HepG2 (cell line): Measurements from ENCODE around the gene RANBP17. TPM values are rescaled to one million over a fixed set of nuclear protein-coding genes. Genes with fewer than 3 reads are reported as not detected.

Source experiments
- CREB1 ChIP-seq, 2 experiments: fragments of 450-650 bp in 1 of 2; IDR thresholded peaks; 2 replicates each; pipeline ENCODE4 v1.6.1; 2016 to 2017; ENCODE audit warnings: control low read depth in 1 of 2, mild to moderate bottlenecking in 1 of 2, missing compliant biosample characterization in 1 of 2, missing genetic modification characterization in 1 of 2
- CREB3 ChIP-seq: sonication (generic); formaldehyde crosslinking; IDR thresholded peaks from 2 replicates; pipeline ENCODE4 v1.5.0; 2020; ENCODE audit warnings: missing genetic modification reagents
- E2F1 ChIP-seq: sonication (generic); formaldehyde crosslinking; IDR thresholded peaks from 2 replicates; pipeline ENCODE4 v1.5.0; 2020; ENCODE audit warnings: missing genetic modification reagents
- FOXK1 ChIP-seq: sonication (generic); formaldehyde crosslinking; IDR thresholded peaks from 2 replicates; pipeline ENCODE4 v1.4.0; 2020; ENCODE audit warnings: low read depth, missing genetic modification reagents, borderline replicate concordance
- HCFC1 ChIP-seq: fragments of 150-350 bp; IDR thresholded peaks from 2 replicates; pipeline ENCODE4 v1.6.1; 2014; ENCODE audit warnings: low read depth, low read length
- HNF4G ChIP-seq, 2 experiments: sonication (generic) in 1 of 2; formaldehyde crosslinking in 1 of 2; IDR thresholded peaks; 2 replicates each; pipeline versions ENCODE4 v1.4.0 to v1.6.1; 2011 to 2020; ENCODE audit warnings: borderline replicate concordance in 2 of 2, low read depth in 2 of 2, mild to moderate bottlenecking in 2 of 2, low read length in 1 of 2, missing genetic modification reagents in 1 of 2, moderate library complexity in 1 of 2
- REST ChIP-seq, 2 experiments: IDR thresholded peaks; 2 replicates each; pipeline ENCODE4 v1.6.1; 2011 to 2012; ENCODE audit warnings: low read length in 2 of 2, borderline replicate concordance in 1 of 2, low read depth in 1 of 2, mild to moderate bottlenecking in 1 of 2, moderate library complexity in 1 of 2
- ZNF343 ChIP-seq: sonication (generic); formaldehyde crosslinking; IDR thresholded peaks from 2 replicates; pipeline ENCODE4 v1.4.0; 2020; ENCODE audit warnings: mild to moderate bottlenecking, missing genetic modification reagents
- polyA plus RNA-seq, 8 experiments: library from polyadenylated mRNA; depleted of rRNA in 3 of 8; stranded (reverse) in 7 of 8; unstranded in 1 of 8; fragments of >200 nt; fragmentation: Illumina TruSeq in 4 of 8; extraction: Trizol in 4 of 8; gene quantifications; 2 replicates each; pipeline versions ENCODE4 v1.2.1 to v1.2.3, GENCODE V29; 2011 to 2016; ENCODE audit warnings: low read depth in 4 of 8, missing spikeins in 1 of 8, mixed read lengths in 1 of 8; ENCODE audit not compliant: insufficient read depth in 1 of 8
- total RNA-seq, 5 experiments: library from RNA; depleted of rRNA; stranded (reverse); fragments of >200 nt; fragmentation: Illumina TruSeq; extraction: Trizol; gene quantifications; 2 replicates each; pipeline ENCODE4 v1.2.3, GENCODE V29; 2016; ENCODE audit warnings: low read depth in 1 of 5

RANBP17 gene
- total and polyA plus RNA-seq, 2 of the 13 experiments (the other 11 are each of a cell fraction or from before 2014, with no cell fraction given): not detected

- TF ChIP-seq E2F1 (CRISPR knock-in tag) (no peak), HCFC1 (no peak), HNF4G (IDR thresholded peaks at IDR 0.05; ENCODE audit: borderline replicate concordance, low read depth, low read length) (no peak), HNF4G (CRISPR knock-in tag; IDR thresholded peaks at IDR 0.05; ENCODE audit: borderline replicate concordance, low read depth) (no peak), REST (IDR thresholded peaks at IDR 0.05; ENCODE audit: borderline replicate concordance in 1 of 2, low read depth in 1 of 2, low read length in 2 of 2) (no peak), FOXK1 (CRISPR knock-in tag) (no peak), CREB3 (CRISPR knock-in tag) (no peak), CREB1 (IDR thresholded peaks at IDR 0.05) (no peak), CREB1 (CRISPR knock-in tag; IDR thresholded peaks at IDR 0.05) (no peak), ZNF343 (no peak)
Observed at GRCh38 chr5:170813231-170813630, 48.6 kb upstream of the RANBP17 start (continued).
